Measurements from ENCODE around the gene BAZ2B. TPM values are rescaled to one million over a fixed set of nuclear protein-coding genes. Genes with fewer than 3 reads are reported as not detected.
A peak's percentile ranks its signal among the peaks of the same experiment; 100 is the strongest.
"Not testable (repeated sequence)": the region's sequence is repeated elsewhere in the genome, so short reads cannot be mapped to it uniquely, and the experiment has no call there.

Gene BAZ2B
- total RNA-seq, 1 donor from 2014 or later, result 69.8 TPM

- Histone ChIP-seq H3K4me3 (ENCODE audit: insufficient read depth, low read depth, low read length) (no peak overlapping the region), H3K4me1 (ENCODE audit: insufficient read depth, low read length) (no peaks in the 10 kb centered on the region), H3K4me2 (ENCODE audit: low read length) (no peak overlapping the region), H2AFZ (ENCODE audit: low read depth, low read length) (no peak overlapping the region), H3K27me3 (ENCODE audit: insufficient read depth, low read length) (no peaks in the 10 kb centered on the region), H3K9ac (ENCODE audit: low read length) (no peak overlapping the region), H3K79me2 (ENCODE audit: insufficient read depth, low read length) (no peaks in the 10 kb centered on the region), H3K27ac (ENCODE audit: low read depth, low read length) (no peak overlapping the region), H3K9me3 (ENCODE audit: insufficient read depth, low read depth, low read length) (no peaks in the 10 kb centered on the region), H4K20me1 (ENCODE audit: insufficient read depth, low read length) (no peaks in the 10 kb centered on the region), H3K36me3 (ENCODE audit: insufficient read depth, low read length) (peaks cover 4% of the 10 kb centered on the region)
- DNase-seq (ENCODE audit: low read depth) (no peak), FAIRE-seq (no peak)
- H3K9me3 Mint-ChIP-seq (ENCODE audit: unreplicated experiment), result peaks cover 4% of the 10 kb centered on the region
- H3K4me1 Mint-ChIP-seq (ENCODE audit: low read depth, unreplicated experiment), result no peaks in the 10 kb centered on the region
- TF ChIP-seq CTCF (IDR thresholded peaks at IDR 0.05; ENCODE audit: insufficient read depth, low read depth, low read length) (no peak), EZH2 (IDR thresholded peaks at IDR 0.05; ENCODE audit: insufficient read depth, low read length) (no peak)
- H3K4me3 Mint-ChIP-seq (ENCODE audit: unreplicated experiment), result no peak overlapping the region
- H3K27ac Mint-ChIP-seq (ENCODE audit: unreplicated experiment), result no peak overlapping the region
- H3K36me3 Mint-ChIP-seq (ENCODE audit: low read depth, unreplicated experiment), result peaks cover 12% of the 10 kb centered on the region
- H3K27me3 Mint-ChIP-seq (ENCODE audit: low read depth, unreplicated experiment), result no peaks in the 10 kb centered on the region
These were observed 76.6 kb downstream of the BAZ2B start for GRCh38 chr2:159539701-159540100.

- peaks cover 4% of the 10 kb centered on the region for H3K9me3 Mint-ChIP-seq (ENCODE audit: unreplicated experiment)
- no peaks in the 10 kb centered on the region for H3K27me3 Mint-ChIP-seq (ENCODE audit: low read depth, unreplicated experiment)
- Histone ChIP-seq H3K9me3 (ENCODE audit: insufficient read depth, low read depth, low read length) (no peaks in the 10 kb centered on the region), H4K20me1 (ENCODE audit: insufficient read depth, low read length) (no peaks in the 10 kb centered on the region), H3K4me1 (ENCODE audit: insufficient read depth, low read length) (no peaks in the 10 kb centered on the region), H3K27ac (ENCODE audit: low read depth, low read length) (no peak overlapping the region), H3K4me3 (ENCODE audit: insufficient read depth, low read depth, low read length) (no peak overlapping the region), H2AFZ (ENCODE audit: low read depth, low read length) (no peak overlapping the region), H3K4me2 (ENCODE audit: low read length) (no peak overlapping the region), H3K9ac (ENCODE audit: low read length) (no peak overlapping the region), H3K79me2 (ENCODE audit: insufficient read depth, low read length) (no peaks in the 10 kb centered on the region), H3K36me3 (ENCODE audit: insufficient read depth, low read length) (peaks cover 4% of the 10 kb centered on the region), H3K27me3 (ENCODE audit: insufficient read depth, low read length) (no peaks in the 10 kb centered on the region)
- no peak overlapping the region for H3K27ac Mint-ChIP-seq (ENCODE audit: unreplicated experiment)
- H3K4me3 Mint-ChIP-seq (ENCODE audit: unreplicated experiment), result no peak overlapping the region
- H3K36me3 Mint-ChIP-seq (ENCODE audit: low read depth, unreplicated experiment), result peaks cover 9% of the 10 kb centered on the region
- H3K4me1 Mint-ChIP-seq (ENCODE audit: low read depth, unreplicated experiment), result no peaks in the 10 kb centered on the region
- peak; percentile 26 for FAIRE-seq
- no peak for DNase-seq (ENCODE audit: low read depth)
- TF ChIP-seq CTCF (IDR thresholded peaks at IDR 0.05; ENCODE audit: insufficient read depth, low read depth, low read length), result no peak
- TF ChIP-seq EZH2 (IDR thresholded peaks at IDR 0.05; ENCODE audit: insufficient read depth, low read length), result no peak
These were observed 77.5 kb downstream of the BAZ2B start for GRCh38 chr2:159538801-159539200.

- H3K4me3 ChIP-seq (ENCODE audit: insufficient read depth, low read depth, low read length); H3K9me3 ChIP-seq (ENCODE audit: insufficient read depth, low read depth, low read length); H4K20me1 ChIP-seq (ENCODE audit: insufficient read depth, low read length); H3K4me3 Mint-ChIP-seq (ENCODE audit: unreplicated experiment); FAIRE-seq; H3K36me3 ChIP-seq (ENCODE audit: insufficient read depth, low read length); H3K27ac Mint-ChIP-seq (ENCODE audit: unreplicated experiment); H3K9ac ChIP-seq (ENCODE audit: low read length); H3K9me3 Mint-ChIP-seq (ENCODE audit: unreplicated experiment); H3K79me2 ChIP-seq (ENCODE audit: insufficient read depth, low read length); H3K4me1 Mint-ChIP-seq (ENCODE audit: low read depth, unreplicated experiment); DNase-seq (ENCODE audit: low read depth); H3K4me2 ChIP-seq (ENCODE audit: low read length); H3K27me3 ChIP-seq (ENCODE audit: insufficient read depth, low read length); H3K27ac ChIP-seq (ENCODE audit: low read depth, low read length); H3K27me3 Mint-ChIP-seq (ENCODE audit: low read depth, unreplicated experiment); H3K4me1 ChIP-seq (ENCODE audit: insufficient read depth, low read length); H2AFZ ChIP-seq (ENCODE audit: low read depth, low read length); H3K36me3 Mint-ChIP-seq (ENCODE audit: low read depth, unreplicated experiment): not testable (repeated sequence)
These were observed 81.1 kb downstream of the BAZ2B start for GRCh38 chr2:159535261-159535660.

Measured in astrocyte (in vitro differentiated cells and primary cell).